ENCODE results near the gene TMPRSS15. TPM values are rescaled to one million over a fixed set of nuclear protein-coding genes. Genes with fewer than 3 reads are reported as not detected.

Gene TMPRSS15
- polyA plus RNA-seq, 12 donors: 0.45 to 1.5 (median 0.85) TPM; not detected in 2

- peak; percentile 75 for DNase-seq
These were observed 158.1 kb downstream of the TMPRSS15 start for GRCh38 chr21:18245464-18245967.

- DNase-seq: peak; percentile 75
These were observed 158.7 kb downstream of the TMPRSS15 start, which contains the start of gene CHODL for GRCh38 chr21:18244671-18245463. Gene CHODL, plus strand, starts transcription at chr21:18244833. Its CDS starts 391 bp downstream, at chr21:18245224.

DNA sequence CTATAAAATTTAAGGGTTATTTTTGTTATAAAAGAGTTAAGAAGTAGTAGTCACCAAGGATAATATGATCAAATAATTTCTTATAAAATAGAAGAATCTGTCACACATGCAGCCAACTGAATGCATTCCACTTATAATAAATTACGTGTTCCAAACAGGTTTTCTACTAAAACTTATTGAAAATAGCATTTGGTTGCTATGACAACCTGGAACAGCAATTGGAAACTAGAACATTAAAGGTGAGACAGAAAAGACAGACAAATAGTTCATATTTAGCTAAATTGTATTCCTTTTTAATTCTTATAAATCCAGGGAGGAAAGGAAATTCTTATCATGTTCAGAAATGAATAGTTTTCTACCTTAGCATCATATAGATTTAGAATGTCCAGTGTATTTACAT lies 168.0 kb downstream of the TMPRSS15 start:
- DNase-seq: no peak

GRCh38 chr21:18228060-18228739 lies 175.4 kb downstream of the TMPRSS15 start:
- DNase-seq: no peak

- DNase-seq: no peak
These were observed 181.2 kb downstream of the TMPRSS15 start for GRCh38 chr21:18222346-18222745.

DNA sequence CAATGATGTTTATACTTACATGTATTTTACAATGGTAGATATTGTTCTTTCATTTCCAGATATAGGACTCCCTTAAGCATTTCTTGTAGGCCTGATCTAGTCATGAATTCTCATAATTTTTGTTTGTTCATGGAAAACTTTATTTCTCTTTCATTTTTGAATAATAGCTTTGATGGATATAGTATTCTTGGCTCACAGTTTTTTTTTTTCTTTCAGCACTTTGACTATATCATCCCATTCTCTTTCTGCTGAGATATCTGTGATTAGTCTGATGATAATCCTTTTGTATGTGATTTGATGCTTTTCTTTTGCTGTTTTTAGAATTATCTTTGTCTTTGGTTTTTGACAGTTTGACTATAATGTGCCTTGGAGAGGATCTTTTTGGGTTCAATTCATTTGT lies 183.1 kb downstream of the TMPRSS15 start:
- no peak for DNase-seq

Other genes starting within 250 kb of the TMPRSS15 start
- gene CHODL, start 159.0 kb downstream of the TMPRSS15 start, polyA plus RNA-seq (ENCODE audit: insufficient read length in 12 of 12): 100 to 1,000 TPM in 10 of 12 donors, 10 to 100 TPM in 1, not detected in 1; 42.0 to 148 (median 119) TPM

Measured in muscle of arm (tissue), 12 donors.